HL-60/S4 (cell line): ENCODE data around the gene CRABP1.

Experiments used
- in situ Hi-C: fragments of 300-500 bp; cut with MboI; formaldehyde crosslinking; loops from 2 replicates; pipeline ENCODE4 v1.14.3; 2022; ENCODE audit warnings: low sequenced_read_pairs

CRABP1 gene

DNA sequence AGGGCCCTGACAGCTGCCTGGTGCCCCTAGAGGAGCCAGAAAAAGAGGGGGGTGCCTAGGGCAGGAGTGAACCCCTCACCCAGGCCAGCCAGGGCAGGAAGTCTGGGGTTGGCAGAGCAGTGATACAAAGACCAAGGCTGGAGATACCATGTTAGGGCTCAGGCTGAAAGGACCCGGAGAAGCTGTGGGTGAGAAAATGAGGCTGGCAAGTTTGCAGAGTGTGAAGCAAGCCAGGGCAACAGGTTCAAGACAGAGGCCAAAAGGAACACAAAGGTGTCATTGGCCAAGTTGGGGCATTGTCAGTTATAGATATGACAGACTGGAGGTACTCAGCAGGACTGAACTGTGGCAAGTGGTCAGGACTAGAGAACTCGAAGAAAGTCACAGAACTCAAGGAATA lies 57.2 kb downstream of the CRABP1 start:
- in situ Hi-C loops, result no loop called here
